ENCODE data around the gene NBPF12. TPM values are rescaled to one million over a fixed set of nuclear protein-coding genes. Genes with fewer than 3 reads are reported as not detected.
"Not testable (repeated sequence)": the region's sequence is repeated elsewhere in the genome, so short reads cannot be mapped to it uniquely, and the experiment has no call there.

The NBPF12 gene, protein sequence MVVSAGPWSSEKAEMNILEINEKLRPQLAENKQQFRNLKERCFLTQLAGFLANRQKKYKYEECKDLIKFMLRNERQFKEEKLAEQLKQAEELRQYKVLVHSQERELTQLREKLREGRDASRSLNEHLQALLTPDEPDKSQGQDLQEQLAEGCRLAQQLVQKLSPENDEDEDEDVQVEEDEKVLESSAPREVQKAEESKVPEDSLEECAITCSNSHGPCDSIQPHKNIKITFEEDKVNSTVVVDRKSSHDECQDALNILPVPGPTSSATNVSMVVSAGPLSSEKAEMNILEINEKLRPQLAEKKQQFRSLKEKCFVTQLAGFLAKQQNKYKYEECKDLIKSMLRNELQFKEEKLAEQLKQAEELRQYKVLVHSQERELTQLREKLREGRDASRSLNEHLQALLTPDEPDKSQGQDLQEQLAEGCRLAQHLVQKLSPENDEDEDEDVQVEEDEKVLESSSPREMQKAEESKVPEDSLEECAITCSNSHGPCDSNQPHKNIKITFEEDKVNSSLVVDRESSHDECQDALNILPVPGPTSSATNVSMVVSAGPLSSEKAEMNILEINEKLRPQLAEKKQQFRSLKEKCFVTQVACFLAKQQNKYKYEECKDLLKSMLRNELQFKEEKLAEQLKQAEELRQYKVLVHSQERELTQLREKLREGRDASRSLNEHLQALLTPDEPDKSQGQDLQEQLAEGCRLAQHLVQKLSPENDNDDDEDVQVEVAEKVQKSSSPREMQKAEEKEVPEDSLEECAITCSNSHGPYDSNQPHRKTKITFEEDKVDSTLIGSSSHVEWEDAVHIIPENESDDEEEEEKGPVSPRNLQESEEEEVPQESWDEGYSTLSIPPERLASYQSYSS (N-terminal part only)
- total RNA-seq (2016; rRNA removed; fragmentation: Illumina TruSeq; extraction: Trizol), result 3.5 and 6.4 TPM in 2 replicates
- total RNA-seq (2016; cell fraction: cytosol; rRNA removed; fragmentation: Illumina TruSeq; extraction: Trizol; ENCODE audit: low read depth), result 1.3 and 1.8 TPM in 2 replicates
- total RNA-seq (2016; cell fraction: insoluble cytoplasmic fraction; rRNA removed; fragmentation: Illumina TruSeq; extraction: Trizol), result 3.8 and 6.3 TPM in 2 replicates
- 1.9 and 2.2 TPM in 2 replicates for total RNA-seq (2016; cell fraction: membrane; rRNA removed; fragmentation: Illumina TruSeq; extraction: Trizol)
- 10.2 and 12.9 TPM in 2 replicates for total RNA-seq (2016; cell fraction: nucleus; rRNA removed; fragmentation: Illumina TruSeq; extraction: Trizol)
- polyA plus RNA-seq (2011; rRNA removed), result 4.6 and 5.1 TPM in 2 replicates
- polyA plus RNA-seq (2011; cell fraction: cytosol; rRNA removed), result 1.4 and 2.1 TPM in 2 replicates
- 12.2 and 14.3 TPM in 2 replicates for polyA plus RNA-seq (2011; cell fraction: nucleus; rRNA removed)
- 4.4 and 5.1 TPM in 2 replicates for polyA plus RNA-seq (2012)
- 0.43 and 0.52 TPM in 2 replicates for polyA plus RNA-seq (2016; cell fraction: cytosol; fragmentation: Illumina TruSeq; extraction: Trizol; ENCODE audit: low read depth)
- polyA plus RNA-seq (2016; cell fraction: insoluble cytoplasmic fraction; fragmentation: Illumina TruSeq; extraction: Trizol; ENCODE audit: low read depth), result 2.7 and 2.8 TPM in 2 replicates
- 0.80 TPM in 2 replicates for polyA plus RNA-seq (2016; cell fraction: membrane; fragmentation: Illumina TruSeq; extraction: Trizol; ENCODE audit: low read depth)
- 19.4 and 20.5 TPM in 2 replicates for polyA plus RNA-seq (2016; cell fraction: nucleus; fragmentation: Illumina TruSeq; extraction: Trizol; ENCODE audit: insufficient read depth, low read depth)
- 2.7 and 4.4 TPM in 2 replicates for polyA minus RNA-seq (2011; rRNA and poly(A)+ RNA removed; ENCODE audit: low replicate concordance)
- polyA minus RNA-seq (2011; cell fraction: cytosol; rRNA and poly(A)+ RNA removed), result 1.7 and 2.6 TPM in 2 replicates
- polyA minus RNA-seq (2011; cell fraction: nucleus; rRNA and poly(A)+ RNA removed), result 10.9 and 16.0 TPM in 2 replicates
- Bru-seq, nascent RNA, result percentile 65 among the genes with signal in this experiment
- BruChase-seq, experiment 1, labeled RNA remaining after a 6-hour chase, result percentile 72 among the genes with signal in this experiment
- percentile 68 among the genes with signal in this experiment for BruChase-seq, experiment 2, labeled RNA remaining after a 2-hour chase
- long read RNA-seq, experiment 1, partial matches to known transcripts, result 0 of 1 reads
- long read RNA-seq, experiment 1, other reads (novel, unspliced or antisense), result 1 of 1 reads
- long read RNA-seq, experiment 2, partial matches to known transcripts, result 2 of 6 reads
- long read RNA-seq, experiment 2, other reads (novel, unspliced or antisense), result 4 of 6 reads

DNA sequence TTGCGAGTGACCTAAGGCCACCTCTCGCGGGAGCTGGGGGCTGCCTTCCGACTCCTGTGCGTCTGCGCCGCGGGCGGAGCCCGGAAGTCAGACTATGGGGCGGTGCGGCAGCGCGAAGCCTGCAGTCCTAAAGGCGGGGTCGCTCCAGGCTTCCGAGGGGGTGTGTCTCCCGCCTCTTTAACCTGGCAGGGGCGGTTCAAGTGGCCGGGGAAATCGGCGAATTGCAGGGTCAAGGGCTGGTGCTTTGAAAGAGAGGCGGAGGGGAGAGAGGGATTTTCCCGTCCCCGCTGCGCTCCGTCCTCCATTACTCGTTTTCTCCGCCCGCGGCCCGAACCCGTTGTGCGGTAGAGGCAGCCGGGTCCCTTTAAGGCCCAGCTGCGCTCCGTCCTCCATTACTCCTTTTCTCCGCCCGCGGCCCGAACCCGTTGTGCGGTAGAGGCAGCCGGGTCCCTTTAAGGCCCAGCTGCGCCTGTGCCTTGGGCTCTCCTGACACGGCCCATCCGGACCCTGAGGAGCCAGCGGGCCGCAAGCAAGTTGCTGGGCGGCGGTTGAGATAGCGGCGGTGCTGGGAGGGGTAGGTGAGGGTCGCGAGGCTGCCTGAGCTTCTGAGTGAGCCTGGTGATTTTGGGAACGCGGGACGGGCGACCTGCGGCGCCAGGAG, at the start of gene NBPF12:
NBPF12 (plus strand) TSS at position 83 of the 661 bp plus-strand sequence. CDS start 21,820 bp downstream, outside the sequence.
- intact Hi-C loops (cut with micrococcal nuclease; ENCODE audit: unreplicated experiment), result not testable (repeated sequence)
- H3K27ac ChIP-seq (ENCODE audit: extremely low read length, insufficient read depth, low read length), result peak within 1 kb of the TSS; percentile 51
- TF ChIP-seq SIN3A (IDR thresholded peaks at IDR 0.05; ENCODE audit: borderline replicate concordance, low read depth, low read length), result 0 out of 2 replicates have a peak, but pooled peaks have one; percentile 53
- TF ChIP-seq ZFX (CRISPR knock-in tag; IDR thresholded peaks at IDR 0.05; ENCODE audit: low read depth), result peak; percentile 74
- TF ChIP-seq, protein P1, sequence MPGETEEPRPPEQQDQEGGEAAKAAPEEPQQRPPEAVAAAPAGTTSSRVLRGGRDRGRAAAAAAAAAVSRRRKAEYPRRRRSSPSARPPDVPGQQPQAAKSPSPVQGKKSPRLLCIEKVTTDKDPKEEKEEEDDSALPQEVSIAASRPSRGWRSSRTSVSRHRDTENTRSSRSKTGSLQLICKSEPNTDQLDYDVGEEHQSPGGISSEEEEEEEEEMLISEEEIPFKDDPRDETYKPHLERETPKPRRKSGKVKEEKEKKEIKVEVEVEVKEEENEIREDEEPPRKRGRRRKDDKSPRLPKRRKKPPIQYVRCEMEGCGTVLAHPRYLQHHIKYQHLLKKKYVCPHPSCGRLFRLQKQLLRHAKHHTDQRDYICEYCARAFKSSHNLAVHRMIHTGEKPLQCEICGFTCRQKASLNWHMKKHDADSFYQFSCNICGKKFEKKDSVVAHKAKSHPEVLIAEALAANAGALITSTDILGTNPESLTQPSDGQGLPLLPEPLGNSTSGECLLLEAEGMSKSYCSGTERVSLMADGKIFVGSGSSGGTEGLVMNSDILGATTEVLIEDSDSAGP (CRISPR knock-in tag; IDR thresholded peaks at IDR 0.05; ENCODE audit: borderline replicate concordance), result peak; percentile 98
- TF ChIP-seq, protein P2, sequence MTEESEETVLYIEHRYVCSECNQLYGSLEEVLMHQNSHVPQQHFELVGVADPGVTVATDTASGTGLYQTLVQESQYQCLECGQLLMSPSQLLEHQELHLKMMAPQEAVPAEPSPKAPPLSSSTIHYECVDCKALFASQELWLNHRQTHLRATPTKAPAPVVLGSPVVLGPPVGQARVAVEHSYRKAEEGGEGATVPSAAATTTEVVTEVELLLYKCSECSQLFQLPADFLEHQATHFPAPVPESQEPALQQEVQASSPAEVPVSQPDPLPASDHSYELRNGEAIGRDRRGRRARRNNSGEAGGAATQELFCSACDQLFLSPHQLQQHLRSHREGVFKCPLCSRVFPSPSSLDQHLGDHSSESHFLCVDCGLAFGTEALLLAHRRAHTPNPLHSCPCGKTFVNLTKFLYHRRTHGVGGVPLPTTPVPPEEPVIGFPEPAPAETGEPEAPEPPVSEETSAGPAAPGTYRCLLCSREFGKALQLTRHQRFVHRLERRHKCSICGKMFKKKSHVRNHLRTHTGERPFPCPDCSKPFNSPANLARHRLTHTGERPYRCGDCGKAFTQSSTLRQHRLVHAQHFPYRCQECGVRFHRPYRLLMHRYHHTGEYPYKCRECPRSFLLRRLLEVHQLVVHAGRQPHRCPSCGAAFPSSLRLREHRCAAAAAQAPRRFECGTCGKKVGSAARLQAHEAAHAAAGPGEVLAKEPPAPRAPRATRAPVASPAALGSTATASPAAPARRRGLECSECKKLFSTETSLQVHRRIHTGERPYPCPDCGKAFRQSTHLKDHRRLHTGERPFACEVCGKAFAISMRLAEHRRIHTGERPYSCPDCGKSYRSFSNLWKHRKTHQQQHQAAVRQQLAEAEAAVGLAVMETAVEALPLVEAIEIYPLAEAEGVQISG (CRISPR knock-in tag; IDR thresholded peaks at IDR 0.05), result 0 out of 2 replicates have a peak, but pooled peaks have one; percentile 15

More for the DNA sequence above, at the start of gene NBPF12:
- H3K27me3 ChIP-seq (ENCODE audit: control insufficient read depth in 1 of 2, insufficient read depth in 2 of 2, low read length in 2 of 2); H3K4me1 ChIP-seq (ENCODE audit: insufficient read depth, low read length); H3K79me2 ChIP-seq (ENCODE audit: insufficient read depth, low read length); FAIRE-seq; H2AFZ ChIP-seq (ENCODE audit: low read length); H3K9me3 ChIP-seq (ENCODE audit: low read length); in situ Hi-C loops (cut with HindIII; ENCODE audit: extremely low pct_ligation_motif_present, low pct_unique_long_range_greater_than_20kb); POLR2A ChIA-PET; CTCF ChIA-PET (ENCODE audit: low intra/inter-chr PET ratio, low total read pairs); H4K20me1 ChIP-seq (ENCODE audit: insufficient read depth, low read length); H3K36me3 ChIP-seq (replicated peaks in 1 of 2; ENCODE audit: control insufficient read depth in 1 of 2, insufficient read depth in 2 of 2, low read length in 2 of 2): not testable (repeated sequence)
- peak; percentile 65 for DNase-seq (ENCODE audit: low spot score)
- BruUV-seq (replicated peaks), result TSS peak; percentile 69
- peak; percentile 98 for ATAC-seq
- H3K9ac ChIP-seq (ENCODE audit: insufficient read depth, low read depth, low read length), result peak within 1 kb of the TSS; percentile 63
- WGBS (ENCODE audit: low lambda C conversion rate), result 0% methylated on average over 4 of the region's 61 CpGs
- H3K4me2 ChIP-seq (ENCODE audit: low read depth, low read length), result peak within 1 kb of the TSS; percentile 60
- peak within 1 kb of the TSS; percentile 60 to 78 (median 77); a peak in 5 of 6 replicates for H3K4me3 ChIP-seq (replicated peaks in 1 of 3; ENCODE audit: insufficient read depth in 1 of 3, low read depth in 2 of 3, low read length in 3 of 3)

Data from HepG2 (cell line).